Activated T-cell treated with anti-CD3 and anti-CD28 coated beads, Interleukin-2, amount 50 U/mL, for 1 hour (primary cell): ENCODE results near the gene OSER1.

Experiments used
- DNase-seq: peaks from one replicate; pipeline ENCODE4 v3.0.0-alpha.2; 2020

Gene OSER1

DNA sequence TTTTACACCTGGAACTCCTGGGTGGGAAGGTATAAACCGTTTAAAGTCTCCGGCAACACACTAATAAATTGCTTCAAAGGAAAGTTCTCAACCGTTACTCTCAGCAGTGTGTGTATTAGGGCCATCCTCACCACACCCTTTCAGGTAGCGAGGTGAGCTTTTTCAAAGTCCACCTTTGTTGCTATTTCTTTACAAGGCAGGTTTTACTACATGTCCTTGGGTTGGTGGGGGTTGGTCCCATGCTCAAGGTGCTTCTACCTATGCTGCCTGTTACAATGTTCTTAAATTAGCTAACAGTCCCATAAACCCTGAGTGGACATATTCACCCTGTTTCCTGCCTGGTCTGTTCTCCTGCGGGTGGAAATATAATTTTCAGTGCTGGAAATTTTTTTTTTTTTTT is 13.2 kb upstream of the OSER1 start:
- DNase-seq = no peak

GRCh38 chr20:44222633-44223368 is 12.2 kb upstream of the OSER1 start:
- no peak for DNase-seq

DNA sequence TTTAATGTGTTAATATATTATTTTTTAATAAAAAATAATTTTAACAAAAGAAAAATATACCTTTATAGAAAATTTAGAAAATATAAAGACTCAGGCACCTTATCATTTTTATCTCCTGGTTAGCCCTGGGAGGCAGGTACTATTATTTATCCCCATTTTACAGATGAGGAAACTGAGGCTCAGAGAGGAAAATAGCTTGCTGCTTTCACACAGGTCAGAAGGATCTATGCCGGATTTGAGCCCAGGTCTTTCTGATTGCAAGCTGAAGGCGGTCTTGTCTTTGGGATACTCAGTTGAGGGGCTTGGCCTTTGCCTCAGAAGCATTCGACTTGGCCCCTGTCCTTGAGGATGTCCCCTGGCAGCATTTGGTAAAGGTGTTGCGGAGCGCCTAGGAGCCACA is 11.5 kb upstream of the OSER1 start:
- DNase-seq = no peak

GRCh38 chr20:44221368-44221954 is 10.9 kb upstream of the OSER1 start:
- no peak for DNase-seq

DNA sequence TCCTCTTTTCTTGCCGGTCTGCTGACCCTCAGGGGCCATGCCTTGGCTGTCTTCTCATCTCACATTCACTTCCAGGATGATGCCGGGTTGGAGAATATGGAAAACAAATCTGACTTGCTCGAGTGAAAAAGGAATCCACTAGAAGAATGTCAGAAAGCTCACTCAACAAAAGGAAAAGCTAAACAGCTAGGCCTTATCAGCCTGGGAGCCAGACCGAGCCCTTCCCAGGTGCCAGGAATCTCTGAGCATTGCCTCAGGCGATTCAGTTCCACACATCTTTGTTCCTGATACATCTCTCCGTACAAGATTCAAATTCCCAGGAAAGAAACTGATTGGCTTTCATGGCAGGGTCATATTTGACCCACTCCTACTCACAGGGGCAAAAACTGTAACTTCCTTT is 9.2 kb upstream of the OSER1 start:
- DNase-seq = no peak

DNA sequence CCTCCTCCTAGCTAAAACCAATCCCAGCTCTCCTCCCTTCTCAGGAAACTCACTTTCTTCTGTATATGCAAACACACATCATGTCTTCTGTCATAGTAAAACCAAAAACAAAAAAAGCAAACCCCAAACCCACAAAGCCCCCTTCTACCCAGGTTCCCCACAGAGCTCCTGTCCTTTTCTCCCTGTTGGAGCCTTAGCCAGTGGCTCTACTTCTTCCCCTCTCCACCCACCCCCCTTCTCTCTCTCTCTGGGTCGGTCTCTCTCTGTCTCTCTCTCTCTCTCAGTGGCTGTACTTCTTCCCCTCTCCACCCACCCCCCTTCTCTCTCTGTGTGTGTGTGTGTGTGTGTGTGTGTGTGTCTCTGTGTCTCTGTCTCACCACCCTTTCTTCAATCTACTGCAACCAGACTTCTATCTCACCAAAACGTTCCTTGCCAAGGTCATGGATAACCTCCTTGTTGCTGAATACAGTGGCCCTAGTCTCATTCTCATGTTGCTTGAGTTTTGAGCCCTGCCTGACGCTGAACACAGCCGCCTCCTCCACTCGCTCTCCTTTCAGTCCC is 8.7 kb upstream of the OSER1 start:
- DNase-seq = no peak

- DNase-seq = peak; percentile 50
These were observed 7.9 kb upstream of the OSER1 start for GRCh38 chr20:44218446-44218845.

- peak; percentile 63 for DNase-seq
These were observed 6.9 kb upstream of the OSER1 start for GRCh38 chr20:44217342-44218092.

GRCh38 chr20:44215125-44215524 is 4.6 kb upstream of the OSER1 start:
- DNase-seq = peak; percentile 75

DNA sequence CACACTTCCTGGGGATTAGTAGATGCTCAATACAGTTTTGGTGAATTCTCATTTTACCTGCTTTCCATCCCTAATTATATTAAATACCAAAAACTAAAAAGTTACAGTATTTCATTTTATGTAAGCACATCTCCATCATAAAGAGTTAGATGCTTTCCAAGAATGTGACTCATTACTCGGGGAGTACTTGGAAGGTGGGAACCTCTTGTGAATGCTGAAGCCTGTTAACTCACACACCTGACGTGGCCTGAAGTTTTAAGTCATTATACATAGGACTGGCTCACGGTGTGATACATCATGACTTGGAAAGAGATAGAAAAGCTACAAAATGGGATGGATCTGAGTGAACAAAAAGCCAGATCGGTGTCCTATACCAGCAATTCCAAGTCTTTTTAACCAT is 2.2 kb upstream of the OSER1 start:
- DNase-seq = no peak

DNA sequence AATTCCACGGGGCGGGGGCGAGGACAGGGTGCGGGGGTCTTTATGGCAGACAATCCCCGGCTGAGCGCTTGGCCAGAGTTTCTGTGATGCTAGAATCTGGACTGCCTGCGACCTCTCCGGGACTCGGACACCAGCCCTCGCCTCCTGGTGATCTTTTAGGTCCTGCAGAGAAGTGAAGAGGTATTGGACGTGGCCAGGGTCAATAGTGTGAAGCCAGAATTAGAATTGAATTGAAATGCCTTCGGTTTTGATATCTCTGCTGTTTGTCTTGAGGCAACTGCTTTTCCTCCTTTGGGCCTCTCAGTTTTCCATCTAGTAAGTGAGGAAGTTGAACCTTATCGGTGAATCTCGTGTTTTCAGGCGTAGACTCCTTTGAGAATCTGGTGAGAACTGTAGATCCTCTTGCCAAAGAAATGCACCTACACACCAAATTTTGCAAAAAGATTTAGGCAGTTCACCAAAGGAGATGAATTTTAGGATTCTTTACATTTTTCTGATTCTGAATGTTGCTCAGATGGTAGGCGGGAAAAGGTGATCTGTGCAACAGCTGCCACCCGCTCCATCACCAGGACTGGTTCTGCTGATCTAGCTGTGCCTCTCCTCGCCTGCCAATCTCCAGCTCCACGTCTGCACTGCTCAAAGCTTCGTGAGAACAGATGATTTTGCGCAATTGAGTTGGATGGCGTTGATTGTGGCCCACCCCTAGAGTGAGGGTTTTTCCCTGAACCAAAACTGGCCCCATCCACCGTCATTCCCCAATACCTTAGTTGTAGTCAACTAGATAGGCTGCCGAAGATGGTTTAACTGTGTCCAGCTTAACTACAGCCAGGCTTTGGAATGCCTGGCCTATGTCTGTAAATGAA is 837 bp upstream of the OSER1 start:
- DNase-seq = no peak

- no peak for DNase-seq
These were observed 725 bp downstream of the OSER1 start for GRCh38 chr20:44209686-44210405.

DNA sequence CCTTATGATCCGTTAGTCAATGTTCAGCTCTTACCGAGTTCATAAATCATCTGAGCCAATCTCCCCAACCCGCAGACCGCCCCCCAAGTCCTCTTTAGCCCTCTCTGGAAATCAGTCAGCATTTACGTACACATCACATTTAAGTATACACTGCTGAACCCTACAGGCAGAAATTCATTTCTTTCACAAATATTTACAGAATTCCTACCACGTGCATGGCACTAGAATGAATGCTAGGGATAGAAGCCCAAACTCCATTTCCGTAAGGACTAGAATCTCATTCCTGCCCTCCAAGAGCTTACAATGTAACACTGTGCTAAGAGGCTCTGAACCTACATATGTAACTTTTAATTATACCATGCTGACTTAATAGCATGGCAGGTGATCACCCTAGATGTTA is 1.8 kb downstream of the OSER1 start:
- DNase-seq = no peak

- DNase-seq = no peak
These were observed 2.4 kb downstream of the OSER1 start for GRCh38 chr20:44208165-44208564.

DNA sequence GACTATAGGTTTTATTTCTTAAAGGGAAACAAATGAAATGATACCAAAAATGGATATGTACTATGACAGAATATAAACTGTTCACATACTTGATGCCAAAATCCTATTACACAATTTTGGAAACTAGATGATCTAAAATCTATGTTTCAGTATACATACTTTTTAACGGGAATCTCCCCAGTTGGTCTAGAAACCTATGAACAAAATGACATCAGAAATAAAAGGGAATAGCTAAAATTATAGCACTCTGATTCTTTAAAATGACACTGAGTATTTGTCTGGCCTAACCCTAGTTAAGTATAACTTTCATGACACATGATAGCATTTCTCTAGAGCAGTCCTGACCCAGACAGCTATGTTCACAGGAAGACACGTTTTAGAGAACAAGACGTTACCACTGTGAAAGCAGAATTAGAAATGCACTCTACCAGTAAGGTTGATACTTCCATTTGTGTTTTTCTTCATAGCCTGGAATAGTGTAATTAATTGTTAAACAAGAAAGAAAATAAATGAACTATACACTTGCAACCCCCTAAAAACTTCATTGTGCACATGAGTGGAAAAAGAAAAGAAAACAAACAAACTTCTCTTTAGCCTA is 3.3 kb downstream of the OSER1 start:
- no peak for DNase-seq

- no peak for DNase-seq
These were observed 4.4 kb downstream of the OSER1 start for GRCh38 chr20:44206132-44206531.

DNA sequence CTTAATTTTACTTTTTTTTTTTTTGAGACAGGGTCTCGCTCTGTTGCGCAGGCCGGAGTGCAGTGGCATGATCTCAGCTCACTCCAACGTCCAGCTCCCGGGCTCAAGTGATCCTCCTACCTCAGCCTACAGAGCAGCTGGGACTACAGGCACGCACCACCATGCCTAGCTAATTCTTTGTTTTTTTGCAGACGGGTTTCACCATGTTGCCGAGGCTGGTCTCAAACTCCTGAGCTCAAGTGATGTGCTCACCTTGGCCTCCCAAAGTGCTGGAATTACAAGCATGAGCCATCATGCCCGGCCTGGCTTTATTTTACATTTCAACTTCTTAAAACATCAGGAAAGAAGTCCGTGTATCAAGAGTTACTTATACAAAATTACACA is 5.7 kb downstream of the OSER1 start:
- DNase-seq = no peak

DNA sequence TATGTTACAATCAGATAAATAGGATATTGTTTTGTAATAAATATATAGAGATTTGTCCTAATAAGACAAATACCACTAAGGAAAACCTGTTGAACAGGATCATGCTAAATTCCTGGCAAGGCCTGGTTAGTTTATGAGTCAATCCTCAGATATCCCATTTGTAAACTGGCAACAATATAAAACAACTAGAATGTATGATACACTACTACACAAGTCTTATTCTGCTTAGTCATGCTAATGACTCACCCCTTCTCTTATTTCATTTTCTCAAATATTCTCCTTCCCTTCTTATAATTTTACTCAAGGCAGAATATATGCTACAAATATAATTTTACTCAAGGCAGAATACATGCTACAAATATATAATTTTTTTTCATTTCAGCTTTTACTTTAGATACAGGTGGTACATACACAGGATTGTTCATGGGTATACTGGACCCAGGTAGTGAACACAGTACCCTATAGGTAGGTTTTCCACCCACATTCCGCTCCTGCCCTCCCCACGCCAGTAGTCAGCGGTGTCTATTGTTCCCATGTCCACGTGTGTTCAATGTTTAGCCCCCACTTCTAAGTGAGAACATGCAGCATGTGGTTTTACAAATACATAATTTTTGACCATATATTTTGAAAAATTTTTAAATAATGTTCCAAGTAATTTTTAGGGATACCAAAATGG is 6.3 kb downstream of the OSER1 start:
- DNase-seq = no peak

- no peak for DNase-seq
These were observed 7.4 kb downstream of the OSER1 start for GRCh38 chr20:44203161-44203560.

GRCh38 chr20:44200983-44201382 is 9.6 kb downstream of the OSER1 start:
- DNase-seq = no peak

- no peak for DNase-seq
These were observed 10.2 kb downstream of the OSER1 start for GRCh38 chr20:44200371-44200770.
